Ascending aorta (tissue), 2 donors: Measurements from ENCODE around the gene C12orf60. TPM values are rescaled to one million over a fixed set of nuclear protein-coding genes. Genes with fewer than 3 reads are reported as not detected.

Experiments
- DNase-seq, 2 donors: peaks; one replicate each; pipeline ENCODE4 v3.0.0-alpha.2; 2019; ENCODE audit warnings: low spot score in 2 of 2
- H3K27ac ChIP-seq, 2 donors: fragments of 200-600 bp; sonication (generic); one replicate each; pipeline ENCODE4 v1.5.1; 2016 to 2017; ENCODE audit warnings: mild to moderate bottlenecking in 1 of 2
- H3K27me3 ChIP-seq: fragments of 200-600 bp; sonication (generic); one replicate; pipeline ENCODE4 v1.5.1; 2017
- H3K36me3 ChIP-seq, 2 donors: fragments of 200-600 bp; sonication (generic); one replicate each; pipeline ENCODE4 v1.5.1; 2016
- H3K4me1 ChIP-seq, 2 donors: fragments of 200-600 bp; sonication (generic); one replicate each; pipeline ENCODE4 v1.5.1; 2016 to 2017; ENCODE audit warnings: mild to moderate bottlenecking in 1 of 2
- H3K4me3 ChIP-seq, 2 donors: fragments of 200-600 bp; sonication (generic); one replicate each; pipeline ENCODE4 v1.5.1; 2016 to 2017; ENCODE audit warnings: mild to moderate bottlenecking in 1 of 2
- H3K9me3 ChIP-seq, 2 donors: fragments of 200-600 bp; sonication (generic); one replicate each; pipeline ENCODE4 v1.5.1; 2016
- CTCF ChIP-seq, 3 experiments: fragments of 200-600 bp in 2 of 3; fragments of 450-650 bp in 1 of 3; sonication (generic) in 2 of 3; IDR thresholded peaks; one replicate each; pipeline ENCODE4 v1.5.1; 2016 to 2019; ENCODE audit warnings: antibody characterized with exemption in 3 of 3, mild to moderate bottlenecking in 1 of 3, moderate library complexity in 1 of 3
- intact Hi-C: fragments of 100-400 bp; cut with DNase I; formaldehyde crosslinking; loops from one replicate; pipeline ENCODE4 v1.15.1; 2023
- total RNA-seq: library from RNA; depleted of rRNA; stranded (reverse); fragments of >200 nt; gene quantifications from one replicate; pipeline ENCODE4 v1.1.0, GENCODE V29; 2016

Gene C12orf60
- total RNA-seq, 1 donor from 2014 or later: not detected

GRCh38 chr12:14781563-14781962 lies 21.9 kb upstream of the C12orf60 start:
- peak overlapping the region; percentile 43 to 47 for H3K27ac ChIP-seq
- peaks cover 0 to 11% of the 10 kb centered on the region in 2 donors for H3K4me1 ChIP-seq

GRCh38 chr12:14782756-14783155 lies 20.7 kb upstream of the C12orf60 start:
- Histone ChIP-seq H3K27ac (peak overlapping the region in 1 of 2 donors; percentile 43), H3K9me3 (no peaks in the 10 kb centered on the region), H3K4me1 (peaks cover 0 to 3% of the 10 kb centered on the region in 2 donors), H3K36me3 (peaks cover 16 to 26% of the 10 kb centered on the region in 2 donors), H3K27me3 (no peaks in the 10 kb centered on the region), H3K4me3 (no peak overlapping the region)
- no peak for DNase-seq
- TF ChIP-seq CTCF (IDR thresholded peaks at IDR 0.05): no peak
- intact Hi-C loops: no loop called here

More at GRCh38 chr12:14781563-14781962, 21.9 kb upstream of the C12orf60 start:
- no peaks in the 10 kb centered on the region for H3K9me3 ChIP-seq
- H3K36me3 ChIP-seq: peaks cover 4 to 15% of the 10 kb centered on the region in 2 donors
- no peak for TF ChIP-seq CTCF (IDR thresholded peaks at IDR 0.05)
- H3K4me3 ChIP-seq: no peak overlapping the region
- DNase-seq: no peak
- intact Hi-C loops: no loop called here
- H3K27me3 ChIP-seq: no peaks in the 10 kb centered on the region

GRCh38 chr12:14784471-14784870 lies 19.0 kb upstream of the C12orf60 start:
- TF ChIP-seq CTCF (IDR thresholded peaks at IDR 0.05): no peak
- Histone ChIP-seq H3K9me3 (no peaks in the 10 kb centered on the region), H3K27me3 (no peaks in the 10 kb centered on the region), H3K36me3 (peaks cover 33 to 43% of the 10 kb centered on the region in 2 donors), H3K4me3 (no peak overlapping the region), H3K27ac (no peak overlapping the region), H3K4me1 (peaks cover 0 to 3% of the 10 kb centered on the region in 2 donors)
- DNase-seq: no peak
- intact Hi-C loops: no loop called here

GRCh38 chr12:14785568-14785967 lies 17.9 kb upstream of the C12orf60 start:
- TF ChIP-seq CTCF (IDR thresholded peaks at IDR 0.05): no peak
- no peak overlapping the region for H3K4me3 ChIP-seq
- H3K27me3 ChIP-seq: no peaks in the 10 kb centered on the region
- no peak for DNase-seq
- H3K36me3 ChIP-seq: peaks cover 44 to 54% of the 10 kb centered on the region in 2 donors
- H3K9me3 ChIP-seq: no peaks in the 10 kb centered on the region
- intact Hi-C loops: no loop called here
- peaks cover 0 to 3% of the 10 kb centered on the region in 2 donors for H3K4me1 ChIP-seq
- H3K27ac ChIP-seq: no peak overlapping the region

GRCh38 chr12:14795028-14795448 lies 8.4 kb upstream of the C12orf60 start:
- H3K36me3 ChIP-seq: peaks cover 61 to 68% of the 10 kb centered on the region in 2 donors
- no peak for TF ChIP-seq CTCF (IDR thresholded peaks at IDR 0.05)
- H3K27me3 ChIP-seq: no peaks in the 10 kb centered on the region
- H3K27ac ChIP-seq: no peak overlapping the region
- intact Hi-C loops: no loop called here
- DNase-seq: no peak
- H3K4me3 ChIP-seq: no peak overlapping the region
- H3K9me3 ChIP-seq: no peaks in the 10 kb centered on the region
- no peaks in the 10 kb centered on the region for H3K4me1 ChIP-seq

GRCh38 chr12:14802247-14802646 lies 1.2 kb upstream of the C12orf60 start:
- no peak for DNase-seq

More at GRCh38 chr12:14802247-14802646, 1.2 kb upstream of the C12orf60 start:
- Histone ChIP-seq H3K9me3 (no peaks in the 10 kb centered on the region), H3K27ac (peak overlapping the region; percentile 90 to 97), H3K4me1 (peaks cover 3 to 9% of the 10 kb centered on the region in 2 donors), H3K4me3 (peak overlapping the region; percentile 84 to 98), H3K36me3 (peaks cover 15 to 20% of the 10 kb centered on the region in 2 donors), H3K27me3 (no peaks in the 10 kb centered on the region)
- TF ChIP-seq CTCF (IDR thresholded peaks at IDR 0.05): no peak
- intact Hi-C loops: loop anchor here (2.0 kb wide), 2 partner anchors 27 to 39 kb away; a partner anchor contains a TSS
